ENCODE measurements around the gene KCNK7. TPM values are rescaled to one million over a fixed set of nuclear protein-coding genes. Genes with fewer than 3 reads are reported as not detected.
A peak's percentile ranks its signal among the peaks of the same experiment; 100 is the strongest.
"Not testable (repeated sequence)": the region's sequence is repeated elsewhere in the genome, so short reads cannot be mapped to it uniquely, and the experiment has no call there.

KCNK7 gene
- total and polyA plus RNA-seq, 4 donors = 0.46 to 2.8 (median 1.3) TPM

- no peaks in the 10 kb centered on the region for H3K27me3 ChIP-seq (ENCODE audit: control insufficient read depth in 3 of 3, insufficient read depth in 3 of 3, low read length in 2 of 3)
- H3K4me3 ChIP-seq = no peak overlapping the region
- peaks cover 0 to 24% (median 3%) of the 10 kb centered on the region in 5 donors for H3K4me1 ChIP-seq (ENCODE audit: control insufficient read depth in 5 of 5, insufficient read depth in 5 of 5, low read length in 5 of 5)
- no peaks in the 10 kb centered on the region for H3K9me3 ChIP-seq (ENCODE audit: control insufficient read depth in 4 of 4, insufficient read depth in 3 of 4, low read length in 3 of 4)
- no peak overlapping the region for H3K9ac ChIP-seq (ENCODE audit: insufficient read depth in 1 of 2, low read length in 2 of 2)
- TF ChIP-seq, protein P1, sequence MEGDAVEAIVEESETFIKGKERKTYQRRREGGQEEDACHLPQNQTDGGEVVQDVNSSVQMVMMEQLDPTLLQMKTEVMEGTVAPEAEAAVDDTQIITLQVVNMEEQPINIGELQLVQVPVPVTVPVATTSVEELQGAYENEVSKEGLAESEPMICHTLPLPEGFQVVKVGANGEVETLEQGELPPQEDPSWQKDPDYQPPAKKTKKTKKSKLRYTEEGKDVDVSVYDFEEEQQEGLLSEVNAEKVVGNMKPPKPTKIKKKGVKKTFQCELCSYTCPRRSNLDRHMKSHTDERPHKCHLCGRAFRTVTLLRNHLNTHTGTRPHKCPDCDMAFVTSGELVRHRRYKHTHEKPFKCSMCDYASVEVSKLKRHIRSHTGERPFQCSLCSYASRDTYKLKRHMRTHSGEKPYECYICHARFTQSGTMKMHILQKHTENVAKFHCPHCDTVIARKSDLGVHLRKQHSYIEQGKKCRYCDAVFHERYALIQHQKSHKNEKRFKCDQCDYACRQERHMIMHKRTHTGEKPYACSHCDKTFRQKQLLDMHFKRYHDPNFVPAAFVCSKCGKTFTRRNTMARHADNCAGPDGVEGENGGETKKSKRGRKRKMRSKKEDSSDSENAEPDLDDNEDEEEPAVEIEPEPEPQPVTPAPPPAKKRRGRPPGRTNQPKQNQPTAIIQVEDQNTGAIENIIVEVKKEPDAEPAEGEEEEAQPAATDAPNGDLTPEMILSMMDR (IDR thresholded peaks at IDR 0.05; ENCODE audit: control extremely low read depth, extremely low read depth) = no peak
- peak overlapping the region; percentile 67 to 92 for H3K27ac ChIP-seq (ENCODE audit: low read depth in 1 of 2, low read length in 1 of 2)
- peaks cover 0 to 49% (median 9%) of the 10 kb centered on the region in 4 donors for H3K36me3 ChIP-seq (ENCODE audit: control insufficient read depth in 4 of 4, insufficient read depth in 4 of 4, low read length in 4 of 4)
- ATAC-seq (ENCODE audit: insufficient read depth, low FRiP score) (no peak), DNase-seq (peak in 2 of 3 donors; percentile 26 to 47)
- WGBS, 2 donors = 15 to 43% methylated on average over 8 of the region's 8 CpGs
Observed at GRCh38 chr11:65639623-65640482, 44.3 kb upstream of the KCNK7 start.

GRCh38 chr11:65639228-65639597, 43.6 kb upstream of the KCNK7 start:
- H3K27me3 ChIP-seq (ENCODE audit: control insufficient read depth in 3 of 3, insufficient read depth in 3 of 3, low read length in 2 of 3); DNase-seq; H3K4me3 ChIP-seq; ATAC-seq (ENCODE audit: insufficient read depth, low FRiP score); H3K9me3 ChIP-seq (ENCODE audit: control insufficient read depth in 4 of 4, insufficient read depth in 3 of 4, low read length in 3 of 4); H3K9ac ChIP-seq (ENCODE audit: insufficient read depth in 1 of 2, low read length in 2 of 2): not testable (repeated sequence)
- H3K27ac ChIP-seq (ENCODE audit: low read depth in 1 of 2, low read length in 1 of 2) = peak overlapping the region in 1 of 2 donors; percentile 92
- peaks cover 0 to 49% (median 13%) of the 10 kb centered on the region in 4 donors for H3K36me3 ChIP-seq (ENCODE audit: control insufficient read depth in 4 of 4, insufficient read depth in 4 of 4, low read length in 4 of 4)
- H3K4me1 ChIP-seq (ENCODE audit: control insufficient read depth in 5 of 5, insufficient read depth in 5 of 5, low read length in 5 of 5) = peaks cover 0 to 24% (median 3%) of the 10 kb centered on the region in 5 donors
- WGBS, 2 donors = 74 to 76% methylated on average over 9 of the region's 9 CpGs

GRCh38 chr11:65637794-65638419, 42.3 kb upstream of the KCNK7 start, which contains the start of gene SIPA1:
Gene SIPA1, plus strand, starts transcription at chr11:65638101. Its CDS starts 2,821 bp downstream, at chr11:65640922.
- no peaks in the 10 kb centered on the region for H3K9me3 ChIP-seq (ENCODE audit: control insufficient read depth in 4 of 4, insufficient read depth in 3 of 4, low read length in 3 of 4)
- peak within 1 kb of the TSS; percentile 37 to 94 for H3K27ac ChIP-seq (ENCODE audit: low read depth in 1 of 2, low read length in 1 of 2)
- ATAC-seq (ENCODE audit: insufficient read depth, low FRiP score) = peak; percentile 87
- H3K4me1 ChIP-seq (ENCODE audit: control insufficient read depth in 5 of 5, insufficient read depth in 5 of 5, low read length in 5 of 5) = peaks cover 0 to 26% (median 3%) of the 10 kb centered on the region in 5 donors
- H3K27me3 ChIP-seq (ENCODE audit: control insufficient read depth in 3 of 3, insufficient read depth in 3 of 3, low read length in 2 of 3) = no peaks in the 10 kb centered on the region
- peak within 1 kb of the TSS; percentile 72 for H3K4me3 ChIP-seq
- WGBS, 2 donors = 3 to 7% methylated on average over 33 to 46 of the region's 46 CpGs
- H3K36me3 ChIP-seq (ENCODE audit: control insufficient read depth in 4 of 4, insufficient read depth in 4 of 4, low read length in 4 of 4) = peaks cover 0 to 46% (median 16%) of the 10 kb centered on the region in 4 donors
- TF ChIP-seq, protein P1 (IDR thresholded peaks at IDR 0.05; ENCODE audit: control extremely low read depth, extremely low read depth) = peak; percentile 30
- peak; percentile 81 to 87 (median 83) for DNase-seq
- H3K9ac ChIP-seq (ENCODE audit: insufficient read depth in 1 of 2, low read length in 2 of 2) = no peak within 1 kb of the TSS

DNA sequence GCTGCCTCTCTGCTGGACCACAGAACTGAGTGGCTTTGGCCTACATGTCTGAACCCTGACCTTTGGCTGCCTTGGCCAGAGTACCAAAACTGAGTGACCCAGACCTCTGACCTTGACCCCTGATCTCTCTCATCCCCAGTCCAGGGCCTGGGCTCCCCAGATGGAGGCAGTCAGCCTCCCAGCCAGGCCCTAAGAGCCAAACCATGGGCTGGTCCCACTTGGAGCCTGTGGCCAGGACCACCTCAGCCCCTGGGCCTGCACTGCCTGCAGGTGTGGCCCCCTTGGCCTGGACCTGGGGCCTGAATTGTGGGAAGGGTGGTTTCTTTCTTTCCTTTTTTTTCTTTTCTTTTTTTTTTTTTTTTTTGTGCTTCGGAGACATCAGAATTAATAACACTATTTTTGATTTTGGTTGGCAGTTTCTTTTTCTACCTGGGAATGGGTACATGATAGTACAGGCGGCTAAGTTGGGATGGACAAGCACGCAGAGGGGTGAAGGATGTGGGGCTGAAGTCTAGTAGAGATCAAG, 41.5 kb upstream of the KCNK7 start:
- ATAC-seq (ENCODE audit: insufficient read depth, low FRiP score) (no peak), DNase-seq (no peak)
- no peak overlapping the region for H3K4me3 ChIP-seq
- WGBS, 2 donors = 83 to 92% methylated on average over 3 of the region's 3 CpGs
- peak overlapping the region in 1 of 2 donors; percentile 50 for H3K27ac ChIP-seq (ENCODE audit: low read depth in 1 of 2, low read length in 1 of 2)
- TF ChIP-seq, protein P1 (IDR thresholded peaks at IDR 0.05; ENCODE audit: control extremely low read depth, extremely low read depth) = no peak
- H3K27me3 ChIP-seq (ENCODE audit: control insufficient read depth in 3 of 3, insufficient read depth in 3 of 3, low read length in 2 of 3) = no peaks in the 10 kb centered on the region
- H3K36me3 ChIP-seq (ENCODE audit: control insufficient read depth in 4 of 4, insufficient read depth in 4 of 4, low read length in 4 of 4) = peaks cover 0 to 41% (median 16%) of the 10 kb centered on the region in 4 donors
- H3K9me3 ChIP-seq (ENCODE audit: control insufficient read depth in 4 of 4, insufficient read depth in 3 of 4, low read length in 3 of 4) = no peaks in the 10 kb centered on the region
- peaks cover 0 to 22% (median 3%) of the 10 kb centered on the region in 5 donors for H3K4me1 ChIP-seq (ENCODE audit: control insufficient read depth in 5 of 5, insufficient read depth in 5 of 5, low read length in 5 of 5)
- H3K9ac ChIP-seq (ENCODE audit: insufficient read depth in 1 of 2, low read length in 2 of 2) = no peak overlapping the region
